Ishikawa (cell line): ENCODE data around the gene KIF13A.

Experiments used
- CEBPB ChIP-seq: IDR thresholded peaks from 2 replicates; pipeline ENCODE4 v1.6.1; 2012
- CREB1 ChIP-seq: IDR thresholded peaks from 2 replicates; pipeline ENCODE4 v1.6.1; 2012; ENCODE audit warnings: low read depth
- EGR1 ChIP-seq: IDR thresholded peaks from 2 replicates; pipeline ENCODE4 v1.6.1; 2012
- EP300 ChIP-seq: IDR thresholded peaks from 2 replicates; pipeline ENCODE4 v1.6.1; 2012; ENCODE audit warnings: borderline replicate concordance
- FOXM1 ChIP-seq: IDR thresholded peaks from 2 replicates; pipeline ENCODE4 v1.6.1; 2012; ENCODE audit warnings: low read depth, borderline replicate concordance
- MAX ChIP-seq: IDR thresholded peaks from 2 replicates; pipeline ENCODE4 v1.6.1; 2012
- NFIC ChIP-seq: IDR thresholded peaks from 2 replicates; pipeline ENCODE4 v1.6.1; 2012
- RAD21 ChIP-seq: IDR thresholded peaks from 2 replicates; pipeline ENCODE4 v1.6.1; 2012; ENCODE audit warnings: low read depth
- REST ChIP-seq: IDR thresholded peaks from 2 replicates; pipeline ENCODE4 v1.6.1; 2012; ENCODE audit warnings: low read depth, mild to moderate bottlenecking
- TAF1 ChIP-seq: IDR thresholded peaks from 2 replicates; pipeline ENCODE4 v1.6.1; 2012; ENCODE audit warnings: low read depth, mild to moderate bottlenecking
- TCF12 ChIP-seq: IDR thresholded peaks from 2 replicates; pipeline ENCODE4 v1.6.1; 2012; ENCODE audit warnings: low read depth
- TEAD4 ChIP-seq: IDR thresholded peaks from 2 replicates; pipeline ENCODE4 v1.6.1; 2012
- USF1 ChIP-seq: IDR thresholded peaks from 2 replicates; pipeline ENCODE4 v1.6.1; 2012
- YY1 ChIP-seq: IDR thresholded peaks from 2 replicates; pipeline ENCODE4 v1.6.1; 2012; ENCODE audit warnings: low read depth
- ZBTB7A ChIP-seq: IDR thresholded peaks from 2 replicates; pipeline ENCODE4 v1.6.1; 2012; ENCODE audit warnings: low read depth

The KIF13A gene

GRCh38 chr6:17994019-17994418 is 6.6 kb upstream of the KIF13A start:
- TF ChIP-seq ZBTB7A (no peak), NFIC (no peak), TAF1 (no peak), CREB1 (no peak), USF1 (no peak), TEAD4 (no peak), EP300 (no peak), EGR1 (no peak)

- no peak for TF ChIP-seq EGR1
- TF ChIP-seq TAF1 = no peak
- TF ChIP-seq TCF12 = no peak
- TF ChIP-seq TEAD4 = no peak
- TF ChIP-seq ZBTB7A = no peak
- no peak for TF ChIP-seq CREB1
- no peak for TF ChIP-seq NFIC
- TF ChIP-seq CEBPB = no peak
- no peak for TF ChIP-seq REST
- no peak for TF ChIP-seq EP300
- no peak for TF ChIP-seq MAX
- TF ChIP-seq YY1 = no peak
- TF ChIP-seq USF1 = no peak
- TF ChIP-seq FOXM1 = no peak
- TF ChIP-seq RAD21 = no peak
These were observed 1.0 kb upstream of the KIF13A start for GRCh38 chr6:17988422-17988944.

- TF ChIP-seq MAX = no peak
- TF ChIP-seq YY1 = peak; percentile 47; the same call in 1 of the 2 replicates
- peak; percentile 23; the same call in 1 of the 2 replicates for TF ChIP-seq NFIC
- TF ChIP-seq TCF12 = no peak
- no peak for TF ChIP-seq EGR1
These were observed 424 bp upstream of the KIF13A start for GRCh38 chr6:17987697-17988421.

- no peak for TF ChIP-seq NFIC
- peak; percentile 22; the same call in 1 of the 2 replicates for TF ChIP-seq TAF1
- no peak for TF ChIP-seq USF1
- TF ChIP-seq REST = peak; percentile 10; the same call in 1 of the 2 replicates
- TF ChIP-seq YY1 = peak; percentile 49; the same call in 1 of the 2 replicates
- 0 out of 2 replicates have a peak, but pooled peaks have one; percentile 25 for TF ChIP-seq MAX
These were observed 584 bp downstream of the KIF13A start for GRCh38 chr6:17986656-17987446.
